GM10847 (cell line): ENCODE results near the gene SPHKAP.

Experiments used
- POLR2A ChIP-seq: IDR thresholded peaks from 2 replicates; pipeline ENCODE4 v1.6.1; 2011; ENCODE audit not compliant: insufficient read length; ENCODE audit errors: extremely low read depth

The SPHKAP gene

DNA sequence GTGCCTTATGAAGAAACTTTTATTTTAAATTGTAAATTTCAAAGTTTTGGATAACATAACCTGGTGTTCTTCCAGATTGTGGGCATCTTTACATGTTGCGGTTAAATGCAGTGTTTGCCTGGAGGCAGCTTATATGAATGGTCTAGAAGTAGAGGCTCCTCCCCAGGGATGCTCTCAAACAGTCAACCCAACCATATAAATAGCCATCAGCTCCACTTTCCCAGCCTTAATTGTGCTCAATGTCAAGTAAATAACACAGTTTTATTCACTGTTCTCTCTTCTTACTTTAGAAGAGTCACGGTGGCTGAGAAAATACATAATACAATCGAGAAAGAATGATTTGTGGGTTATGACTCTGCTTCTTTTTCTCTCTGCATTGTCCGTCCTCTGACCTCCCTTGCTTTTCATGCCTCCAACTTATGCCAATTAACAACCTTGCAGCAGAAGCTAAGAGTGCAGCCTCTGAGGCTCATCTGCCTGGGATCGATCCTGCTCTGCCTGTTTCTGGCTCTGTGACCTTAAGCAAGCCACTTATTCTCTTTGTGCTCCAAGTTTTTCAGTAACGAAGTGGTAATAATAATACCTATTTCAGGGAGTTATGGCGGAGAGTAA is 209.8 kb downstream of the SPHKAP start:
- no peak for TF ChIP-seq POLR2A

GRCh38 chr2:227960317-227960716 is 221.2 kb downstream of the SPHKAP start:
- TF ChIP-seq POLR2A: no peak

- no peak for TF ChIP-seq POLR2A
These were observed 238.5 kb downstream of the SPHKAP start for GRCh38 chr2:227942965-227943364.

DNA sequence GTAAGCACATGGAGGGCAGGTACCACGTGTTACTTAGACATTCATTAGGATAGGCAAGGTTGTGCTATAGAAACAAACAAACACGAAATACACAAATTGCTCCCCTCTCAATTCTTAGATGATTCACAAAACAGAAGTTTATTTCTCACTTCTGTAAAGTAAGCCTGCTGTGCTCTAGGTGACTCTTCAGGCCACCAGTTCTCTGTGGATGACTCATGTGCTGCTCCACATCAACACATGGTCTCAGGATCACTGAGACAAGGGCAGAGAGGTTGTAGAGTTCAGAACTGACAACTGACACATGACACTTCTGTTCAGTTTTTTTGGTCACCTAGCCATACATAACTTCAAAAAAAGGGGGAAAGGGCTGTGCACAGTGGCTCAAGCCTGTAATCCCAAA is 239.5 kb downstream of the SPHKAP start:
- no peak for TF ChIP-seq POLR2A

GRCh38 chr2:227939271-227940027 is 242.0 kb downstream of the SPHKAP start:
- TF ChIP-seq POLR2A: no peak

DNA sequence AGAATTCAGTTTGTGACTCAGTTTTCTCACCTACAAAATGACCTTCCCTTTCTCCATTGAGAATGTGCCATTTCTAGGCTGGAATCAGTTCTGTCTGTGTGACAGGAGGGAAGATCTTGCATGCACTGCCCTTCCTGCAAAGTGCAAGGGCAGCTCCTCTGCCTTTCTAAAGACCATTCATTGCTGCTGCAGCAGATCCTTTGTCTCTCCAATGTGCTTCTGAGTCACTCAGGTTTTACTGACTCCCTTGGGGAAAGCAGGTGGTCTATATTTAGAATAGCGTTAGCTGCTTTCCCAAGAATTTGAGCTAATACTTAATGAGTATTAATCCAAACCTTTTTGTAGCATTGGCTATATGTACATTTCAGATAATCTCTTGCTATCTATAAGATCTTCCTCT is 247.6 kb downstream of the SPHKAP start:
- TF ChIP-seq POLR2A: no peak

- TF ChIP-seq POLR2A: no peak
These were observed 249.1 kb downstream of the SPHKAP start for GRCh38 chr2:227932403-227932802.

DNA sequence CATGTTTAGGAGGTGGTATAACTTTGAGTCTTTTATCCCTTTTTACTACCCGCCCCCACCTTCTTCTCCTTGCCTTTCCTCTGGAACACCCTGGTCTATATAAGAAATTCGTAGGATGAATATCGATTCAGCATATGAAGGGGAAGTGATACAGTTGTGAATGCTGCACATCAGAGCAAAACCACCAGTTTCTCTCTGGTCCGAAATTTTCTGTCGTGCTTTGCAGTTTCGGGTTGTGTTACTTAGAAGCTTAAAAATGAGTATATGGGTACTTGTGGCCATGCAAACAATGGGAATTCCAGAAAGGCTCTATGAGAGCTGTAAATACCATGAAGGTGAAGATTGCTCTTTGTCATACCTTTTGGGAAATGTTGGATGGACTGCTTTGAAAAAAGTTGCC is 249.5 kb downstream of the SPHKAP start:
- TF ChIP-seq POLR2A: no peak
